Kidney tubule cell (primary cell): ENCODE data around the gene KAT5.
"Not testable (repeated sequence)": the region's sequence is repeated elsewhere in the genome, so short reads cannot be mapped to it uniquely, and the experiment has no call there.

Experiments
- DNase-seq: peaks from one replicate; pipeline ENCODE4 v3.0.0-alpha.2; 2018; ENCODE audit warnings: low spot score

KAT5 gene

DNA sequence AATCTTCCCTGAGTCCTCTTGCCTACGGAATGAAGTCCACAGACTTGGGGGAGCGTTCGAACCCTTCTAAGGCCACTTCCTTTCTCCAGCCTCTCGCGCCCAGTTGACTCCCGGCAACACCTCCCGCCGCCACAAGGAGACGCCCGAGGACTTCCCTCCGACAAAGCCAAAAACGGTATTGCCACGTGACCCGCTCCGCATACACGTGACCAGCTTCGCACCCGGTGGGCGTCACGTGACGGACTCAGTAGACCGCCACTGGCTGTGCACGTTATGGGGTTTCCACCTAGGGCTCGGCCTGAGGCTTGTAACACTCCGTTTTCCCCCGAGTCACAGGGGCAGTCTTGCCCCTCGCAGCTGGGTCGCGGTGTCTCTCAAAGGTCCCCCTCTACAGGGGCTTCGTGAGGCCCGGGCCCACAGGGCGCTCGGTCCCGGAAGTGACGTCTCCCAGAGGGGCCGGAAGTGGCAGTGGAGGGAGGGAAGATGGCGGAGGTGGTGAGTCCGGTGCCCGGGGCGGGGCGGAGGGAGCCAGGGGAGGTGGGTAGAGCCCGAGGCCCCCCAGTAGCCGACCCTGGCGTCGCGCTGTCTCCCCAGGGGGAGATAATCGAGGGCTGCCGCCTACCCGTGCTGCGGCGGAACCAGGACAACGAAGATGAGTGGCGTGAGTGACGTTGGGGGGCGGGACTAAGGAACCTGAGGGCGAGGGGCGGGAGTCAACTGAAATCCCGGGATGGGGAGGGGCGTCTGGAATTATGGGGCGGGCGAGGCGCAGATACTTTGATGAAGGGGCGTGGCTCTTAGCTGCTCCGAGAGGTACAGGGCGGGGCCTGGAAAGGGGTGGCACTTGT lies at the start of gene KAT5:
Gene KAT5, plus strand, starts transcription at position 468 of the 848 bp plus-strand sequence. Its CDS starts 16 bp downstream, at position 484.
- DNase-seq = peak; percentile 99

DNA sequence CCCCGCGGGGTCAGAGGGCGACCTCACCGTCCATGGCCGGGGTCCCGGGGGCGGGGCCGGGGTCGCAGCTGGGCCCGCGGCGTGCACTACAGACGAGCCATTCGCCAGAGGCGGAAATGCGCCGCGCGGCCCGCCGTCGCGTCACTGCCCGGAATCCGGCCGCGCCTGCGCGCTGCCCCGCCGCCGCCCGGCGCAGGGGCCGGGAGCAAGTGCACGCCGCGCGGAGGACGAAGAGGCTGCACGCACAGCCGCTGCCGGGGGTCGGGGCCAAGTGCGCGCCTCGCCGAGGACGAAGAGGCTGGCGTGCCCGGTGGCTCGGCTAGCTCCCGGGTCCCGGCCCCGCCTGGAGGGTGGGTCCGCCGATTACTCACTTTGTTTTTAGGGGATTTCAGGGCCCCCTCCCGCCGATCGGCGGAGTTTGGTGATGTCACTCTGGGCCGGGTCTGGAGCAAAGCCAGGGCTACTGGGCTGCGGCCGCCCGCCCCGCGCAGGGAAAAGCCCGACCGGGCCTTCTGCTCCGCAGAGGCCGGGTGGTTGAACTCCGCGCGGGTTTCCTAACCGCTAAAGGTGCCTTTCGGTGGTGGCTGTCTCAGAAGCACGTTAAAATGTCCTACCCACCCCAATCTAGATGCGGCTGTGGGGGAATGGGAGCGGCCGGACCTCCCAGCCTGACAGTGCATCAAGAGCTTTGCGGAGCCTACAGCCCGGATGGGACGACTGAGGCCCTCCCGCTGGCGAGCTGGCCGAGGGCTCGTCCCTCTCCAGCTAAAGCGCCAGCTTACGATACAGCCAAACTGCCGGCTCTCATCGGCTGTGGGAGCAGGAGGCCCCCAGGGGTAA lies 49.0 kb upstream of the KAT5 start, which contains the start of gene RELA:
Gene RELA, minus strand, starts transcription at position 118 of the 840 bp plus-strand sequence. Its CDS starts 84 bp downstream, at position 34.
- peak; percentile 96 for DNase-seq

DNA sequence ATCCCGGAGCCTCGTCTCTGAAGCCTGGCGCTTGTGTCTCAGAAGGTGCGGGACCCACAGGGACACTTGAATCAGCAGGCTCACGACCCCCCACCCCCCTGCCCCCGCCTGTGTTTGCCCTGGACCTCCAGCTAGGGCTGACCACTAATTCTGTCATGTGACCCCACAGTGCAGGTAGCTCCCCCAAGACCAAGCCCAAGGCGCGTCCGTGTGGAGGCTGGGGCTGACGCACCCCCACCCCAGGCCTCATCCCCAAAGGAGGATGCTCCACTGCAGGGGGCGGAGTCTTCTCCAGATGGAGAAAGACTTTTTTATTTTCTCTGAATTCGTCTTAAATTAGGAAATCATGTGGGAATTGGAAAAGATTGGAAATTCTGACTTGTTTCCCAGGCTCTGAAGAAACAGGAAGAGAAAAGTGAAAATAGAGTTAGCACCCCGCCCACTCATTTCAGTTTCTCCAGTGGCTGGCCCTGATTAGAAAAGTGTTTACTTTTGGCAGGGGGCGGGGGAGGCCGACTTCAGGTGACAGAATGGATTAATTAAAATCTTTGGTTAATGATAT lies 48.3 kb upstream of the KAT5 start:
- peak; percentile 49 for DNase-seq

DNA sequence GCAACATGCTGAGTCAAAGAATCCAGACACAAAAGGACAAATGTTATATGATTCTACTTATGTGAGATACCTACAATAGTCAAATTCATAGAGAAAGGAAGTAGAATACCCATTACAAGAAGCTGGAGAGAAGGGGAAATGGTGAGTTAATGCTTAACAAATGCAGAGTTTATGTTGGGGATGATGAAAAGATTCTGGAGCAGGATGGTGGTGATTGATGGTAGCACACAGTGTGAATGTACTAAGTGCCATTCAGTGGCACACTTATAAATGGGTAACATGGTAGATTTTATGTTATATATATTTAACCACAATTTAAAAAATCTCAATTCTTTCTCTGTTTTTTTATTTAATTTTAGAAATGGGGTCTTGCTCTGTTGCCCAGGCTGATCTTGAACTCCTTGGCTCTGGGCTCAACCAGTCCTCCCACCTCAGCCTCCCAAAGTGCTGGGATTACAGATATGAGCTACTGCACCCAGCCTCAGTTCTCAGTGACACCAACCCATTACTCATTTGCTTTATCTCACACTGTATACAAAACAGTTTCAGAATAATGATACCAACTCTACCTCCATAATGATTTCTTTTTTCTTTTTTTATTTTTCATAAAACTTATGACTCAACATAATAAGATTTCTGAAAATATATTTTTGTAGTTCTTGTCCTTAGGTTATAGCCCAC lies 39.7 kb upstream of the KAT5 start:
- peak; percentile 40 for DNase-seq

DNA sequence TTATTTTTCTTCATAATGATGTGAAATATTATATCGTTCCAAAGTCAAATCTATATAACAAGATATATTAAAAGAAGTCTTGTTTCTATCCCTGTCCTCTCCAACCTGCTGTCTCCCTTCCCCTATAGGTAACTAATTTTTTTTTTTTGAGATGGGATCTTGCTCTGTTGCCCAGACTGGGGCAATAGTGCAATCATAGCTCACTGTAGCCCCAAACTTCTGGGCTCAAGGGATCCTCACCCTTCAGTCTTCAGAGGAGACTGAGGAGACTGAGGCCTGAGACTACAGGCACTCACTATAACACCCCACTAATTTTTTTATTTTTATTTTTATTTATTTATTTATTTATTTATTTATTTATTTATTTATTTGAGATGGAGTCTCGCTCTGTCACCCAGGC lies 39.1 kb upstream of the KAT5 start:
- no peak for DNase-seq

DNA sequence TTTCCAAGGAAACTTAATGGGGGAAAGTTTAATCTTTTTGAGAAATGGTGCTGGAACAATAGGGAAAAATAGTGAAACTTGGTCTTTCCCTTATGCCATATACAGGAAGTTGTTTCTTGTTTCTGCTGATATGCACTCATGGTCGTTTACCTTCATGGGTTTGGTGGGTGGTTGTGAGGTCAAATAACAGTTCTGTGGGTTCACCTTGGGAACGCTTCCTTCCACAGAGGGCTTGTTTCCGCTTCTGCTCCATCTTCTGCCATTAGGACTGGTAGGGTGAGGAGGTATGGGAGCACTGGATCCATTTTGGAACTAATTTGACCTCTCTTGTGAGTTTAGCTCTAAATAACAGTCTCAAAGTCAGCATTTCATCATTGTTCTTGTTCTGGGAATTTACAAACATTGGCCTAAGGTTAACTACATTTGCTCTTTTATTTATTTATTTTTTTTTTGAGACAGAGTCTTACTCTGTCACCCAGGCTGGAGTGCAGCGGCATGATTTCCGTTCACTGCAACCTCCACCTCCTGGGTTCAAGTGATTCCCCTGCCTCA lies 31.8 kb upstream of the KAT5 start:
- DNase-seq = no peak

DNA sequence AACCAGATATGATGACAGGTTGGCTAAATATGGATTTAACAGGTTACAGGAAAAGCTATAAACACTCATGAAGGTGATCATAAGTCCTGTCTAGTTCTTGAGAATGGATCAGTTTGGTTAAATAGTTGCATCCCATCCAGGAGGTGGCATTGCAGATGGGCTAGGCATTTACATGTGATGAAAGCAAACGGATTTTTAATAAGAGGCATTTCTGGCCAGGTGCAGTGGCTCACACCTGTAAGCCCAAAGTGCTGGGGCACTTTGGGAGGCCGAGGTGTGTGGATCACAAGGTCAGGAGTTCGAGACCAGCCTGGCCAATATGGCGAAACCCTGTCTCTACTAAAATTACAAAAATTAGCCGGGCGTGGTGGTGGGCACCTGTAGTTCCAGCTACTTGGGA lies 28.6 kb upstream of the KAT5 start:
- not testable (repeated sequence) for DNase-seq

DNA sequence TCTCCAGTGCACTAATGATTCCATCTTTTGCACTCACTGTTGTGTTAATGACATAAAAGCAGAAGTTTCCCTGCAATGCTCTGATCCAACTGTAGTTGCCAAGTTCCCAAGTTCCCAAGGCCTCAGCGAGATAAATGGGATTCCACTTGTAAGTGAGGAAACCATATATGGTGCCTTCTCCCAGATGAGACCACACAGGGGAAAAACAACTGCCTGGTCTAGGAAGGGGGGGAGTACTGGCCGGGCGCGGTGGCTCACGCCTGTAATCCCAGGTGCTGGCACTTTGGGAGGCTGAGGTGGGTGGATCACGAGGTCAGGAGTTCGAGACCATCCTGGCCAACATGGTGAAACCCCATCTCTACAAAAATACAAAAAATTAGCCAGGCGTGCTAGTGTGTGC lies 26.1 kb upstream of the KAT5 start:
- no peak for DNase-seq

DNA sequence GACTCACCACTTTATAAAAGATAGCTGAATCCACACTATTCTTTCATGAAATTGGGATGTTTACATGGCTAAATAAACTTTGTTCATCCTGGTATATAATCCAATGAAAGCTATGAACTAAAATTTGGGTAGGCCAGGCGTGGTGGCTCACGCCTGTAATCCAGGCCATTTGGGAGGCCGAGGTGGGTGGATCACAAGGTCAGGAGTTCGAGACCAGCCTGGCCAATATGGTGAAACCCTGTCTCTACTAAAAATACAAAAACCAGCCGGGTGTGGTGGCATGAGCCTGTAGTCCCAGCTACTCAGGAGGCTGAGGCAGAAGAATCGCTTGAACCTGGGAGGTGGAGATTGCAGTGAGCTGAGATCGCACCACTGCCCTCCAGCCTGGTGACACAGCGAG lies 20.2 kb upstream of the KAT5 start:
- DNase-seq = not testable (repeated sequence)

DNA sequence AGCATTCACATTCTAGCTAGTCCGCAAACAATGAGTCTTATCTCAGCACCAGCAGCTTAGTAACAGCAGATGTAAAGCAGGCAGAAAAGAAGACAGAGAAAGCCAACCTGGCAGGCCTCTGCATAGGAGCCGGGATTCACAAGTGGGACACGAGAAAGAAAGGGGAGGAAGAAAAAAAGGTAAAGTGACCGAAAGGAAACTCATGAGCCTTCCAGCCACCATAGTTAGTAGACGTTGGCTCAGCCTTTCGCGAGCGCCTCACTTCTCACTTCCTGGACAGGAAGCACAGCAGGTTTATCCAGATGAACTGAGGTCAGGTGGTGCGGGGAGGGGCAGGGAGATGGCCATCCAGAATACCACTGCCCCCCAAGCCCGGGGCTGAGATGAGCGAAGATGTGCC lies 19.7 kb upstream of the KAT5 start:
- no peak for DNase-seq

DNA sequence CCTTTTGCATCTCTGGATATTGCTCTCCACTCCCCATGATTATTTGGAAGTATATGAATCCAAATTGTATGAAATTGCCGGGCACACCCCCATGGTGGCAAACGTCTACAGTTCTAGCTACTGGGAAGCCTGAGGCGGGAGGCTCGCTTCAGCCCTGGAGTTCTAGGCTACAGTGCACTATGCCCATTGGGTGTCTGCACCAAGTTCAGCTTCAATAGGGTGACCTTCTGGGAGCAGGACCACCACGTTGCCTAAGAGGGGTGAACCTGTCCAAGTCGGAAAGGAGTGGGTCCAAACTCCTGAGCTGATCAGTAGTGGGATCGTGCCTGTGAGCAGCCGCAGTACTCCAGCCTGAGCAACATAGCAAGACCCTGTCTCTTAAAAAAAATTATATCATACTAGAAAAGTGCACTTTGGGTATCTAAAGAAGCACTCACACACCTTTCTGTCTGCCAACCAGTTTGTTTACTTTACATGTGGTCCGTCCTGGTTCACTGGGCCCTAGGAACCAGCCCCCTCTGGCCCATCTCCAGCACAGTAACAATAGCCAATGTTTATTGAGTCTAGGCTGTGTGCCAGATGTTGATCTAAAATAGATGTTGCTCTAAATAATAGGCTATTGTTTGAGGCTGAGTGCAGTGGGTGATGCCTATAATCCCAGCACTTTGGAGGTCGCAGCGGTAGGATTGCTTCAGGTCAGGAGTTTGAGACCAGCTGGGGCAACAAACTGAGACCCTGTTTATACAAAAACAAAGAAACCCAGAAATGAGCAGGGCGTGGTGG lies 16.4 kb upstream of the KAT5 start:
- peak; percentile 79 for DNase-seq

DNA sequence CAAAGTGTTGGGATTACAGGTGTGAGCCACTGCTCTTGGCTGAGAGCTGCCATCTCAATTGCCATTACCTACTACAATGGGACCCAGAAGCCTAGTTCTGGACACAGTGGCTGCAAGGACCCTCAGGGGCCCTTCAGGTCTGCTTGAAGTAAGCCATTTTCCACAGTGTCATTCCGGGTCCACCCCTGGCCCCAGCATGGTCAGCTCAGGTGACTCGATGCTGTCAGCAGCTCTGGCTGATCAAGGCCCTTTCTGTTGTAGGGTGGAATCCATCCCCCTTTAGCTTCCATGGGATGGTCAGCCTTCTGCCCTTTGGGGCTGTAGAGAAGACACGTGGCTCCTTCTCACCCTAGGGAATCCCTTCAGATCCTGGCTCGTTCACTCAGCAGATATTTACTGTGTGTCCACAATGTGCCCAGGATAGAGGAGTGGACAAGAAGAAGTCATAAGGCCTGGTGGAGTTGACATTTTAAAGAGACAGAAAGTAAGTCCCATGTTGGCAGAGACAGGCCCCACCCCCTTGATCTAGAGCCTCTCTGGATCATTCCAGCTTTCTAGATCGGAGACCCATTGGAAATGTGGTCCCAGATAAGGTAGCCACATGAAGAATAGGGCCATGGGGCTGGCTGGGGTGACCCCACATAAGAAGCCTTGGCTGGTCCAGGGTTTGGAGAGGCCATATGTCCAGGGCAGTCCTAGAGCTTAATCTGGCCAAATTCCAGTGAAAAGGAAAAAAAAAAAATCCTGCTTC lies 15.1 kb upstream of the KAT5 start:
- no peak for DNase-seq

DNA sequence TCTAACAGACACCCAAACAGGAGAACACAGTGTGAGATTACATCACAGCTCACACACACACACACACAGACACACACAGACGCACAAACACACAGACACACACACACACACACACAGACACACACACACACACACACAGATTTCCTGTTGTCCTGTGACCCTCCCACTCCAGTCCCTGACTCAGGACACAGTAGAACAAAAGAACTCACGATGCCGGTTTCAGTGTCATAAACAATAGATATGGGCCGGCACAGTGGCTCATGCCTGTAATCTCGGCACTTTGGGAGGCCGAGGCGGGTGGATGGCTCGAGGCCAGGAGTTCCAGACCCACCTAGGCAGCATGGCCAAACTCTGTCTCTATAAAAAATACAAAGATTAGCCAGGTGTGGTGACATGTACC lies 13.8 kb upstream of the KAT5 start:
- no peak for DNase-seq

DNA sequence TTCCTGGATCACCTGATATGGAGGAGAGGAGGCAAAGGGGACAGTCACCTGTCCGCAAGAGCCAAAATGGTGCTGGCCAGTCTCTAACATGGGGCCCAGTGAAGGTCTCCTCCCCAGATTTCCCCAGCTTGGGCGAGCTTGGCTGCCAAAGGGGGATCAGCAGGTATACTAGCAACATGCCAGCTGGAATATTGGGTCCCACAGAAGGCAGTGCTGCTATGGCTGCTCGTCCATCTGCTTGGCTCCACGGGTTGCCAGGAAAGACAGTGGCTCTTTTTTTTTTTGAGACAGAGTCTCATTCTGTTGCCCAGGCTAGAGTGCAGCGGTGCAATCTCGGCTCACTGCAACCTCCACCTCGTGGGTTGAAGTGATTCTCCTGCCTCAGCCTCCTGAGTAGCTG lies 12.7 kb upstream of the KAT5 start:
- DNase-seq = no peak

DNA sequence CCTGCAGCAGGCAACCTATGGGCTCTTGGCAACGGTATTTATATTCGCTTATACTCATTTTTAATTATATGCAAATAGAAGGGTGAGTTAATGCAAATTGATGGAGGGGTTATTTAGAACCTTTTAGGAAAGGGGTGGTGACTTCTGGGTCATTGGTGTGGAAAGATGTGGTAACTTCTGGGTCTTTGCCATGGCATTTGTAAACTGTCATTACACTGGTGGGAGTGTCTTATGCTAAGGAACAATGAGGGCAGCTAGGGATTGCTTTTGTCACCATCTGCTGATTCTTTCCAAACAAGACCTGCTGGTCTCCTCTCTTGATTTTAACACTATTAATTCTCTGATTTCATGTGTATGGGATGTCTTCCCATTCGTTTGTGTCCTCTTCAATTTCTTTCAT lies 11.7 kb upstream of the KAT5 start:
- no peak for DNase-seq

DNA sequence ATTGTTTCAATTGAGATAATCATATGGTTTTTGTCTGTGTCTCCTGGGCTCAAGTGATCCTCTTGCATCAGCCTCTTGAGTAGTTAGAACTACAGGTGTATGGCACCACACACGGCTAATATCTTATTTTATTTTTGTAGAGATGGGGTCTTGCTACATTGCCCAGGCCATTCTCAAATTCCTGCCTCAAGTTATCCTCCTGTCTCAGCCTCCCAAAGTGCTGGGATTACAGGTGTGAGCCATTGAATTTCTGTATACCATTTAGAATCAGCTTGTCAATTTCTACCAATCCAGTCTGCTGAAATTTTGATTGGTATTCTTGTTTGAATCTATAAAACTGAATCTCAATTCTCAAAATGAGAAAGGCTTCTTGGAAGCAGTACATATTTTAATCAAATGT lies 10.4 kb upstream of the KAT5 start:
- no peak for DNase-seq

DNA sequence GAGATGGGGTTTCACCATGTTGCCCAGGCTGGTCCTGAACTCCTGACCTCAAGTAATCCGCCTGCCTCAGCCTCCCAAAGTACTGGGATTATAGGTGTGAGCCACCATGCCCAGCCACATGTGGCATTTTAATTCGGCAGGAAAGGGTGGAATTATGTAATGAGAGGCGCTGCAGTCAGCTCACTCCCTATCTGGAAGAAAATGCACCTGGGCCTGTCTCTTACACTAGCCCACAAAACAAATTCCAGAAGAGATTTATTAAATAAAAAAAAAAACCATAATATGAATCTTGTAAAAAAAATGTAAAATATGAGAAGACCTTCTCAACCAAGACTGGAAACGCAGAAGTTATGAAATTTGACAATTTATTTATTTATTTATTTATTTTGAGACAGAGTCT lies 8.2 kb upstream of the KAT5 start:
- no peak for DNase-seq

DNA sequence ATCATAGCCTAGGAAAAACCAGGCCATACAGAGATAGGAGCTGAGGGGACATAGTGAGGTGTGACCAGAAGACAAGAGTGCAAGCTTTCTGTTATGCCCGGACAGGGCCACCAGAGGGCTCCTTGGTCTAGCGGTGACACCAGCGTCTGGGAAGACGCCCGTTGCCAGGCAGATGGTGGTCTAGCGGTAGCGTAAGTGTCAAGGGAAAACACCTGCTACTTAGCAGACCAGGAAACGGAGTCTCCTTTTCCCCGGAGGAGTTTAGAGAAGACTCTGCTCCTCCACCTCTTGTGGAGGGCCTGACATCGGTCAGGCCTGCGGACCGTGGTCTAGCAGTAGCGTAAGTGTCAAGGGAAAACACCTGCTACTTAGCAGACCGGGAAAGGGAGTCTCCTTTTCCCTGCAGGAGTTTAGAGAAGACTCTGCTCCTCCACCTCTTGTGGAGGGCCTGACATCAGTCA lies 5.7 kb upstream of the KAT5 start:
- DNase-seq = peak; percentile 76

DNA sequence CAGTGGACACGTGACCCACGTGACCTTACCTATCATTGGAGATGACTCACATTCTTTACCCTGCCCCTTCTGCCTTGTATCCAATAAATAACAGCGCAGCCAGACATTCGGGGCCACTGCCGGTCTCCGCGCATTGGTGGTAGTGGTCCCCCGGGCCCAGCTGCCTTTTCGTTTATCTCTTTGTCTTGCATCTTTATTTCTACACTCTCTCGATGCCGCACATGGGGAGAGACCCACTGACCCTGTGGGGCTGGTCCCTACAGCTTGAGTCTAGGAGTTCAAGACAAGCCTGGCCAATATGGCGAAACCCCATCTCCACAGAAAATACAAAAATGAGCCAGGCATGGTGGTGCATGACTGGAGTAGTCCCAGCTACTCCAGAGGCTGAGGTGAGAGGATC lies 5.0 kb upstream of the KAT5 start:
- not testable (repeated sequence) for DNase-seq

DNA sequence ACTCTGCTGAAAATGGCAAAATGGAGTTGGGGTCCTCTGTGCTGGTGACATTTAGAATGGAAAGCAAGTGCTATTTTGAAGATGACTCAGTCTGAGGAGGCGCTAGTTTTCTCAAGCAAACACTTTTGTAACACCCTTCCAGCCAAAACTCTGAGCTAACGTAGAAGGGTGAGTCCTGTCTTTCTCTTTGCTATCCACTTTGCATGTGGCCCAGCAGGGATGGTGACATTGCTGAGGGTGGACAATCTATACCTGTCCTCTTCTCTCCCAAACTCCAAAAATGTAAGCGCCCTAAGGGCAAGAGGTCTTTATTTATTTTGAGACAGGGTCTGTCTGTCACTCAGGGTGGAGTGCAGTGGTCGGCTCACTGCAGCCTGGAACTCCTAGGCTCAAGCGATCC lies 3.6 kb upstream of the KAT5 start:
- DNase-seq = no peak
